ENCODE data around the gene CLIC4.

DNA sequence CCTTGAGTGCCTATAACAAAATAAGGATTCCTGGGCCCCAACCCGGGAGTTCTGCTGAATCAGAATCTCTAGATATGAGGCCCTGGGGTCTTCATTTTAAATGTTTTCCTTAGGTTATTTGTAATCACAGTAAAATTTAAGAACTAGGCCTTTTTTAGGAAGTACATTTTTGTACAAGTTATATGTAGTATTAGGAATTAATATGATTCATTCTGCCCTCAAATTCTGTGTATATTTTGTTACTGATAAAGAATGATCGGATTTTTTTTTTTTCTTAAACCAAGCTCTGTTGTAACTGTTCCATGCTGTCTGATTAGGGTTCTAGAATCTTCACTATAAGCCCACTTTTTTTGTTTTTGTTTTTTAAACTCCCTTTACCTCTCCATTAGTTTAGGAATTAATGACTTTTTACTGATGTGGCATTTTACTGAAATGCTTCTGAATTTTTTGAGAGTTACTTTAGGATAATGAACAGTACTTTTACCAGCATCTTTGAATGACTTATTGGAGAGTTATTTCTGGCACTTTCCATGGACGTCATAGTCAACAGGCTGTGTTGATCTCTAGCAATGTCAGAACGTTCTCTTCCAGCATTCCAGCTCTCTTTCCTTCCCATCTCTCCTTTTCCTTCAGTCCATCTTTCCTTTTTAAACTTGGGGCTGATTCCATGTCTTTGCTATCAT lies 48.3 kb downstream of the CLIC4 start:
- TF ChIP-seq, protein P1, sequence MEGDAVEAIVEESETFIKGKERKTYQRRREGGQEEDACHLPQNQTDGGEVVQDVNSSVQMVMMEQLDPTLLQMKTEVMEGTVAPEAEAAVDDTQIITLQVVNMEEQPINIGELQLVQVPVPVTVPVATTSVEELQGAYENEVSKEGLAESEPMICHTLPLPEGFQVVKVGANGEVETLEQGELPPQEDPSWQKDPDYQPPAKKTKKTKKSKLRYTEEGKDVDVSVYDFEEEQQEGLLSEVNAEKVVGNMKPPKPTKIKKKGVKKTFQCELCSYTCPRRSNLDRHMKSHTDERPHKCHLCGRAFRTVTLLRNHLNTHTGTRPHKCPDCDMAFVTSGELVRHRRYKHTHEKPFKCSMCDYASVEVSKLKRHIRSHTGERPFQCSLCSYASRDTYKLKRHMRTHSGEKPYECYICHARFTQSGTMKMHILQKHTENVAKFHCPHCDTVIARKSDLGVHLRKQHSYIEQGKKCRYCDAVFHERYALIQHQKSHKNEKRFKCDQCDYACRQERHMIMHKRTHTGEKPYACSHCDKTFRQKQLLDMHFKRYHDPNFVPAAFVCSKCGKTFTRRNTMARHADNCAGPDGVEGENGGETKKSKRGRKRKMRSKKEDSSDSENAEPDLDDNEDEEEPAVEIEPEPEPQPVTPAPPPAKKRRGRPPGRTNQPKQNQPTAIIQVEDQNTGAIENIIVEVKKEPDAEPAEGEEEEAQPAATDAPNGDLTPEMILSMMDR (IDR thresholded peaks at IDR 0.05) = no peak
- TF ChIP-seq POLR2A (IDR thresholded peaks at IDR 0.05) = no peak
